ENCODE measurements around the gene MOSMO.

The MOSMO gene

DNA sequence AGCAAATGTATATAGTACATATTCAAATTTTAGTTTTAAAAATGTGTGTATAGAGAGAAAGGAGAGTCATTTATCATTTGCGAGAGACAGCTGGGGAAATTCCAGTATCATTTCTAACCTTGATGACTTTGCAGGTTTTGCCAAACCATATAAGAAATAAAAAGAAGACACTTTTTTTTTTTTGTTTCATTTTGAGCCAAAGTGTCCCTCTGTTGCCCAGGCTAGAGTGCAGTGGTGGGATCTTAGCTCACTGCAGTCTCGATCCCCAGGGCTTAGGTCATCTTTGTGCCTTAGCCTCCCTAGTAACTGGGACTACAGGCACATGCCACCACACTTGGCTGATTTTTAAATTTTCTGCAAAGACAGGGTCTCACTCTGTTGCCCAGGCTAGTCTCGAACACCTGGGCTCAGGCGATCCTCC, 46.0 kb downstream of the MOSMO start:
- no peak for DNase-seq

DNA sequence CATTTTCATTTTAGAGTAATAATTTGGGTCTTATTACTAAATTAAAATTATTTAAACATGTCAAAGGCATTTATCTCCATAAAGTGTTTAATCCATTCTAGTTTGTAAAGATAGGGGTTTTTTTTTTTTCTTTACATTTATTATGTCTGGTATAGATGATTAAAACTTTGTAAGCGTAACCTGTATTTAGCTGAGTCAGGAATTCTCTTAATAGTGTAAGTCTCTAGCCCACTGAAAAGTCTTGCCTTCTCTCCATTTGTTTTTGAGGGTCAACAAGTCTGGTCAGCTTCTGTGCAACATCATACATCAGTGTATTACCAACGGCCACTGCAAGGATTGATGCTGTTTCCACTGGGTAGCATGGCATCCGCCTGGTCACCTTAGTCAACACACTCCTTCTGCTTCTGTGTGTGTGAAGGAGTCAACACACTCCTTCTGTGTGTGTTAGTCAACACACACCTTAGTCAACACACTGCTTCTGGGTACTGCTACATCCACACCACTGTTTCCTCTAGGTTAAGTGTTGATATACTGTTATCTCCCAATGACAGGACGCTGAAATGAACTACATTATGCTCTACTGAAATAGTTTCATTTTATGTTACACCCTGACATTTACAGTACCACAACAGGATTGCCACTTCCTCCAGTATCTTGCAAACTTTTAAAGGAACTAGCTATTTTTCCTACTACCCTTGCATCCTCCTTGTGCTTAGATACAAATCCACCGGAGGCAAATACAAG, 47.1 kb downstream of the MOSMO start:
- no peak for DNase-seq

DNA sequence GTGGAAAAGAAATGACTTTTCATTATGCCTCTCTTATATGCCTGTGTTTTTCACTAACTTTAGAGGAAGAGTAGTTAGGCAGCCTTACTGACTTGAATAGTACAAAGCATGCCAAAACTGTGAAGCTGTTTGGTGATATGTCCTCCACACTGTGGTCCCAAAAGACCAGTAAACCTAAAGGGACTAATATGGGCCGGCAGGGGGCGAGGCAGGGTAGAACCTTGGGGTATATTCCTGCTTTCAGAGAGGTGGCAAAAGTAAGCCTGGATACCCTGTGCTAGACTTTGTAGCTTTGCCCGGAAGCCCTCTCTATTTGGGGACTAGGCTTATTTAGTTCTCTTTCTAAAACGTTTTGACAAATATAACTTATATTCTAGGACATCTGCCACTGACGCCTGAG, 48.0 kb downstream of the MOSMO start:
- DNase-seq = no peak

DNA sequence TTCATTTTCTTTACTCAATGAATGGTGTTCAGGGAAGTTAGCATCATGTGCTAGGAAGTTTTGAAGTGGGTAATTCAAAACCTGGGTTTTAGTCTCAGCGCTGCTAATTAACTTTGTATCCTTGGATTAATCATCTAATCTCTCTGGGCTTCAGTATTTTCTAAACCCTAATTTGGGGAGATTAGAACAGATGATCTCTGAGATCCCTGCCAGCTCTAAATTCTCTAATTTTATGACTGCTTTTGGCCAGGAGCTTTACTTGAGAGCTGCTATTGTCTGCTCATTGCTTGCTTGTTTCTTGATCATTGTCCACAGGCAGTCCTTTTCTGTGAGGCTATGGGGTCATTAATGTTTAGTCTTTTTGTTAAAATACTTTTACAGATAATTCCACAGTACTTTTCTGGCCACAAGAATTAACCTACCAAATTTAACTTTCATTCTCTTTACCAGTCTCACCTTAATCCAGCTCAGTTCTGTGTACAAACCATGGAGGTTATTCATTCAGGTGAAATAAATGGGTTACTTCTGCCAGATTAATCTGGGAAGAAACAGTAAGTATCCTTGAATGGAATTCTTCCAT, 56.1 kb downstream of the MOSMO start:
- DNase-seq = no peak

DNA sequence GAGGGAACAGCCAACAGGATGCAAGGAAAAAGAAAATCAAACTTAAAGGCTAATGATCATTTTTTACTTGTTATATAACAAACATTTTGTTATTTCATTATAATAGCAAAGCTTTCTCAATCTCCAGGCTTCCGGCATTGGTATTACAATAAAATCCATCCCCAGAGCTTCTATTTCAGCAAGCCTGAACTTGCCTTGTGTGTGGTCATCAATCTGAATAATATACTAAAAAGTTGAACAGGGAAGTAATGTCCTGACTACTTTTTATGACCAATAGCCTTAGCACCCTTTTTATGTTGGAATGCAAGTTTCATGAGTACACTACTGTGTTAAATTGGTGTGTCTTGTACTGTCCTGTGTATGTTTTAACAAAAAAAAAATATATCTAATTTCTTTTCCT, 57.3 kb downstream of the MOSMO start:
- no peak for DNase-seq

DNA sequence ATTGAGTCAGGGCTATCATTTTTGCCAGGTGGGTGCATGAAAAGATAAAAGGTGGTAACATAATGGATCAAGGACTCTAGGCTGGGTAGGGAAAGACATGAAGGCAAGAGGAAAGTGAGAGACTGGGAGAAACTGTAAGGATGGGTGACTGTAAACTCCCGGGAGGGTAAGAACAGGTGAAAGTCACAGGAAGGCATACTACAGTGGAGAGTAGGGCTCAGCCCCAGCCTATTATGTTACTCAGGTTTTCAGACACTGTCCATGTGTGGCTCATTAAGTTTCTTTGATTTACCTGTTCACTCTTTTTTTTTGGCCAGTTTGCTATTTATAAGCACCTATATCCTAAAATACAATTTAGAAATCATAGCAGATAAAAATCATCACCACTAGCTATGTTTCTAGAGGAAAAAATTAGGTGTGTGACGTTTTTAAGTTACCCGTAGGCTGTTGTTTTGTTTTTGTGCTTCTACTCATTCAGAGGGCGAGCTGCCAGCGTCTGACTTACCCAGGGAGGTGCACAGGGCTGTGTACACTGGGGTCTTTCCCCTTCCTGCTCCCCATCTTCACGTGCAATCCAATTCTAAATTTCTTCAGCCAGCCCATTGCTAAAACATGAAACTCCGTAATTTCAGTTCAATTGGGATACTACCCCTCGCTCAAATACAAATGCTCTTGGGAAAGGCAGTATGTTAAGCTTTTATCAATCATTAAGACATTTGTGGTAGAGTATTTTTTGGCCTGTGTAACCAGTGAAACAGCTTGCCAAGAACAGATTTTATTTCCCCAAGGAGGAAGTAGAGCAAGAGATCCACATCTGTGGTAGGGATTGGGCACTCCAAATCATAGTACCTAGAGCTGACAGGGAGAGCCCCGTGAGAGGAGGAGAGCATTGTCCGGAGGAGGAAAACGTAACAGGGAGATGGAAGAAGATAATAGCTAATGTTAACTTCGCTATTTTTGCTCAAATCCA, 62.7 kb downstream of the MOSMO start:
- no peak for DNase-seq

DNA sequence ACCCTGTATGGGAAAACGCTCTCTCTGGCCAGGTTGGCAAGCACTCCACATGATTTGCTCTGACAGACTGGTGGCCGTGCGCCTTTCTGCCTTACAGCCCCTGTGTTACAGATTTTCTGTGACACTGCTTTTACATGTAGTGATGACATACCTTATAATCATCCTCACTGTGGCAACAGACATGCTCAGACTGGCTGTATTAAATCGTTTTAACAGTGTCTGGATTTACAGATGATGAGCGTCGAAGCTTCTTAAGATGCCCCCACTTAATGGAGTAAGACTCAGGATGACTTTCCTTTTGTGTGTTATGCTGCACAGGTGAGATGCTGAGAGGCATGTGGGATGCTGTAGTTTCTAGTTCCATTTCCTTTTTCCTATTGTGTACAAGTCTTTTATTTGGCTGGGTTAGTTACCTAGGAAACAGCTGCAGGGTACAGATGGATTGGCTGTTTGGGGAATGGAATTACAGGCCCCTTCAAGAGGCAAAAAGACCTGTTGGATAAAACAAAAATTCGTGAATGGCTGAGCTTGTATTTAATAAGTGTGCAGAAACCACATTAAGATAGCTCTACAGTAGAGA, 63.5 kb downstream of the MOSMO start:
- no peak for DNase-seq

DNA sequence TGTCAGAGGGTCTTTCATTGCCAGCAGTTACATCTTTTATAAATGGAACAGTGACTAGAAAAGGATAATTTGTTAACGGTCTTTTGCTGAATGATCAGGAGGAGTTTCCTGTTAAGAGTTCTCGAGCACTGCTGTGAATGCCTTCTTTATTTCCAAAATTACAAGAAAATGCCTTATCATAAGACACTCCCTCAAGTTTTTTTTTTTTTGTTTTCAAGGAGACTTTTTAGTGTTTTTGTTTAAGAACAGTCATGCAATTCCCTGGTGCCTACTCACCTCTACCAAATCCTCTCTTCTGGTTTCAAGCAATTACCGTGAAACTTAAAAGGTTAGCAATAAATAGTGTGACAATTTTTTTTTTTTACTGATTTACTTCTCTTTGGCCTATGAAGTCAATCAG, 65.4 kb downstream of the MOSMO start:
- DNase-seq = no peak

DNA sequence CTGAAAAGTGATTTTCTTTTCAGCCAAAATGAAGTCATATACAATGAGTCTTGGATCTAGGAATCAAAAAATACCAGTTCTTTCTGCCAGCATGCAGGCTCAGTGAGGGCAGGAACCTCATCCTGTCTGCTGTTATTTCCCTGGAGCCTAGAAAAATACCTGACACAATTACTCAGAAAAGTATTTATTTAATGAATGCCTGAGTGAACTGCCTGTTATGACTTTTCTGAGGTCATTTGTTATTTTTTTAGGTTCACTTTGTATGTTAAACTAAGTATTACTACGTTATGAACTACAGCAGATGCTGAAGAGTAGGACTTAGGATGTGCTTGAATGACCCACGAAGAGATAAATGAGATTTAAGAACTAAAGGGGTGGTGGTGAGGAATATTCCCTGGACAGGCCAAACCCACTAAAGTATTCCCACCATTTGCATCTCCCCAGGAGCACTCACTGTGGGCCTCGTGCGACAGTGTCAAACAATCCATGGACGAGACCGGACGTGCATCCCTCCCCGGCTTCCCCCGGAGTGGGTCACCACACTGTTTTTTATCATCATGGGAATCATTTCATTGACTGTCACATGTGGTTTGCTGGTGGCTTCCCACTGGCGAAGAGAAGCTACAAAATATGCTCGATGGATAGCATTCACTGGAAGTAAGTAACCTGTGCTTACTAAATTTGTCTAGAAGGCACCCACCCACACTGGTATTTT, 67.3 kb downstream of the MOSMO start:
- no peak for DNase-seq

DNA sequence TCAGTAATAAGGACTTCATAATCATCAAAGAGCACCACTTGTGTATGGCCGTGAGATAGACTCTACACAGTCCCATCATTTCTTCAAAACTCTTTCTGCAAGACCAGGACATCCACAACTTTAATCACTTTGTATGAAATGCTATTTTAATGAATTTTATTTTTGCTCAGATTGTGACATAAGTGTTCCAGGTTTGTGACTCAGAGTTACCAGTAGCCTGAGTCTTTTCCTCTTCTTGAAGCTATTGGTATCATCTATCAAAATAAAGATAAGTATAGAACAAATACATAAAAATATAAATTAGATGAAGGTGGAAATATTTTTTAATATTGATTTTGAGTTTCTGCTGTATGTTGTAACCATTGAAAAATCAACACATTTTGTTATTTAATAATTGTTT, 67.9 kb downstream of the MOSMO start:
- DNase-seq = no peak

DNA sequence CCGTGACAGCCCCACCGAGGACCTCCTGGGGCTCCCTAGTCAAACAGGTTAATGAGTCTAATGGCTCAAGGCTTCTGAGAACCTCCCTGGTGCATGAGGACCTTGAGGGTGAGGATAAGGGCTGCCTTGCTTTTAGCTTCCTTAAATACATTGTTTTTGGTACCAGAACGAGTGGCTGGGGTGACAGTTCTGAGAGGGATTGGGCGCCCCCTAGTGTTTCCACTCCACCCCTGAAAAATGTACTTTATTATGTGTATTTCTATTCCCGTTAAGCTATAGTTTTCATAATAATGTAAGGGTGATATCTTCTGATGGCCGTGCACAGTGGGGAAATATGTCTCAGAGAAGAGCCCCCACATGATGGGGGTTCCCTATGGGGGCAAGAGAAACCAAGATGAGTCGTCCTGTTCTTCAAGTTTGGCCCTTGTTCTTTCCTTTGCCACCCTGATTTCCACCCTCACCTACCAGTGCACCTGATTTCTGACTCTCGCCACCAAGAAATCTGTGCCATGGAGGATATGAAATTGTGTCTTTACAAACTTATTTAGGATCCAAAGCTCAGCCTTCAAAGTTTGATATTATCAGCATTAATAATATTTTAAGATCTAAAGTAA, 69.9 kb downstream of the MOSMO start:
- DNase-seq = peak; percentile 72

DNA sequence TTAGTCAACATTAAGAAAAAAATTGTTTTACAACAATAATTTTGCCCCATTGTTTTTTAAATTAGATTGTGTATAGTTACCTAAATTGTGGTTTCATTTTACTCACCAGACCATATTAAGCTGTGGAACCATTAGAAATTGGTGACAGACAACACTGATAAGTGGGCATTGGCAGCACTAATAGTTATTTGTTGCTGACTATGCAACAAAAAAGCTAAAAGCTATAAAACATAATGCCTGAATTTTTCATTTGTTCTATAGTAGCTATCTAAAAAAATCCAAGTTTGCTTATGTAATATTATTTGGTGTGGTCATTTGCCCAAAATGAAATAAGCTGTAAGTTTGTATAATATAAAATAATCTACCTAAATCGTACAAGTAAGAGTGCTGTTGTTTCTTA, 70.7 kb downstream of the MOSMO start:
- DNase-seq = no peak

DNA sequence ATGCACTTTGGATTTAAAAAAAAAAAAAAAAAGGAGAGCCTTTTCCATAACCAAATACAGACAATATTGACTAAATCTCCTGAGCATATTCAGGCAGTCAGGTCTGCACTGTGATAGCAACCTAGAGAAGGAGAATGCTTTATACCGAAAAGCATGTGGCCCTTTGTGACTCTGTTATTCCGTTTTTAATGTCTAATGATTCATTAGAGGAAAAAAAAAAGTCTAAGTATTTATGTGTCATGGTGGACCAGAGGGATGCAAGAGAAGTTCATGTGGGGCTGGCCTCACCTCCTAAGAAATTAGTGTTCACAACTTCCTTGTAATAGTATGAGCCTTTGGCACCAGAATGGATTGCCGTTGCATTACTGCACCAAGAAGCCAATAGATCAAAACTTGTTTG, 73.1 kb downstream of the MOSMO start:
- no peak for DNase-seq

DNA sequence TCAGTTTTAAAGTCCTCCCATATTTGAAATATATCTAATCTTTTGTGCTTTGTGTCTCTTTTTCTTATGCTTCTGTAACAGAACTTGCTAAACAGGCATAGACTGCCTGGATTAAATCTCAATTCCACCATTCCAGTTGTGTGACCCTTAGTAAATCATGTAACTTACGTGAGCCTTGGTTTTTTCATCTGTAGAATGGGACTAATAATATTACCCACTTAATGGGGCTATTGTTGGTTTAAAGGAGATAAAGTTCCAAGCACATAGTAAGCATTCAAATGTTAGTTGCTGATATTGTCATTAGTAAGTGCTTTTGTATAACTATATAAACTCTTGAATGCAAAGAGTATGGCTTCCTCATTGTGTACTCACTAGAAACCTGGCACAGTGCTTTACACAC, 78.5 kb downstream of the MOSMO start:
- DNase-seq = no peak

DNA sequence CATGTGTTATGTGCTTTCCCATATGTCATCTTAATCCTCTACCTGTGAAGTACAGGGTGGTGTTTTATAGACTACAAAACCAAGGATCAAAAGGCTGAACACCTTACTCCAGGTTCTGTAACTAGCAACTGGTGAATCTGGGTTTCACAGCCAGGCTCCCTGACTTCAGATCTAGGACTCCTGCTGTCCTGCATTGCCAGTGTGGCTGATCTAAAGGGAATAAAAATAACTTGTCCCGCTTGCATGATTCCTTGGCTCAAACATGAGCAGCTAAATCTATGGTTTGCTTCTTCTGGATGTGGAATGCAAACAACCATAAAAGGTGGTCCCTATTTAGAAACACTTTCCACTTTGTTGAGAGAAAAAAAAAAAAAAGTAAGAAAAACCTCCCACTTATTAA, 80.7 kb downstream of the MOSMO start:
- DNase-seq = no peak

DNA sequence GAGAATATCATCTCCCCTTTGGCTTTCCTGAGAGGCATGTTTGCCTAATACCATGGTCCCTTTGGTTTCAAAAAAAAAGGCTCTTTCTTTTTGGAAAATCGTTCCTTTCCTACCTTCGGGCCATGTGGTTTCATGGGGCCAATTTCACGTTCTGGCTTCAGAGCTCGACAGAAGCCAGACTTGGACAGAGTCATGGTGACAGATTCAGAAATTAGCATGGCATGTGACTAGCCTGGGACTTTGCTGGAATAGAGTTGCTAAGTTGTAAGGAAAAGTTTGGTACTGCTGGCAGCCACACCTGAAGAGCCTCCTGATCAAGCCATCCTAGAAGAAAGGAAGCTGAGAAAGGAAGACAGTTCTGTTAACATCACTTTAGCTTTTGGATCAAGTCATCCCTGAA, 82.0 kb downstream of the MOSMO start:
- no peak for DNase-seq

DNA sequence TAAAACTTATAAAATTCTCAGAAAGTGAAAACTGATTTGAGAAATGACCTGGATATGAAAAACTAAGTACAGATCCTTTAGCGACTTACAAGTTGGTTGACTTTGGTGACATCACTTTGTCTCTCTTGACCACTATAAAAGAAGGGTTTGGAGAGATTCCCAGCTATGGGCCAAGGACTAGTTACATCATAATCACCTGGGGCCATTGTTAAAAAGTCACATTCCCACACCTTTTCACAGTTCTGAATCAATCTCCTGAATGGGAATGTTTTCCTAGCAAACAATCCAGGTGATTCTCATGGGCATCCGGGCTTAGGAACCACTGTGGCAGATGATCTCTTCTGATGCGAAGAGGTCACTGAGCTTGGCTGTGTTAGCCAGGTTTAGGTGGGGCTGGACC, 83.8 kb downstream of the MOSMO start:
- no peak for DNase-seq

DNA sequence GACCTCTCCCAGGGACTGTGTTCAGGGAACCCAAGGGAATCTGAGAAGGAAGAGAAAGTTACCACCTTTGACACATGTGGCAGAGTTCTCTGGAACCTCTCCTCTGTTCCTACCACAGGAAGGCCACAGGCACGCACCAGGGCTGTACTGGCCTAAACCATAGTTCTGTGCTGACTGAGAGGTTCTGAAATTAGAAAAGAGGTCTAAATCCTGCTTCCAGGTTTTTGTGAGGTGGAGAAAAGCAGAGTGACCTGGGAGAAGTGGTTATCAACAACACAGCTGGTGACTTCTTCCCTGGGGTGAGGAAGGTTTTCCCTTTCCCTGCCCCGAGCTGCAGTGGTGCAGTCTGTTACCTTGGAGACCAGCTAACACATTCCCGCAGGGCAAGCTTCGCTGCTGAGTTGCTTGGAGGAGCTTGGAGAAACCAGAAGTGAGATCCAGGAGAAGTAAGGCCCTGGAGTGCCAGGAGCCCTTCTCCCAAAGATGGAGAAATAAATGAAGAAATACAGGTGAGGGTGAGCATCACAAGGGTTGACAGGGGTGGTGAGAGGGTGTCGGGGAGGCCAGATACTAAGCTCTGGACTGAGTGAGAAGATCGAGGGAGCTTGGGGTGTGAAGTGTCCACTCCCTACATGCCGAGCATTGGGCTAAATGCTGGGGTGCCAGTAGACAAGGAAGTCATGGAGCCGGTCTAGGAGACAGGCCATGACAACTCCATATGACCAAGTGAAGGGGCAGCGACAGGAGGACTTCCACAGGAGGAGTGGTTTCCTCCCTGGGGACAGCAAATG, 84.4 kb downstream of the MOSMO start, which contains the start of gene VWA3A:
Gene VWA3A, plus strand, starts transcription at position 399 of the 791 bp plus-strand sequence. Its CDS starts 97 bp downstream, at position 496.
- DNase-seq = no peak

DNA sequence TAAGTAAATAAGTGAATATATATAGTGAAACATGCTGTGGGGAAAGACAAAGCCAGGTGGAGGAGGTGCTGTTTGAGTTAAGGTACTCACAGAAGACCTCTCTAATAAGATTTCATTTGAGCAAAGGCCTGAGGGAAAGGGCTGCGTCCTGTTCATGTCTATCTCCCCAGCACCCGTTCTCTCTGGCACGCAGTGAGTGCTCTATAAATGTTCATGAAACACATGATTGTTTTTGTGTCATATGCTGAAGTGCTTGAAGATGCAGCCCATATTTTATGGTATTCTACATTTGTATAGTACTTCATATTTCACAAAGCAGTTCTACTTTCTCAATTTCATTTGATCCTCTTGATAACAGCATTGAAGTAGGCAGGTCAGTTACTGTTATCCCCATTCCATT, 85.4 kb downstream of the MOSMO start:
- DNase-seq = no peak

DNA sequence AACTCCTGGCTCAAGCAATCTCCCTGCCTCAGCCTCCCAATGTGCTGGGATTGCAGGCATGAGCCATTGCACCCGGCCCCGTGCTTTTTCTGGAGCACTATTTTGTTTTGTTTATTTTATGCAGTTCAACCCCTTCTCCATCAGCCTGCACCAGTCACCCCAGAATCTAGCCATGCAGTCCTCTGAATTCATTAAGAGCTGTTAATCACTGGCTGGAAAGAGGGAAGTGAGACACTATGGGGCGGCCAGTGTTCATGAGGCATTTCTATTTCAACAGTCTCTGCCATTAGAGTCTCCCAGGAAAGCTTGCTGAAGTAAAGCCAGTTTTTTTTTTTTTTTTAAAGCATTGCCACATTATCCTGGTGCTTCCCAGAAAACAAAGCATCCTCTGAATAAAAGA, 86.1 kb downstream of the MOSMO start:
- DNase-seq = no peak
